HS-27A (cell line): ENCODE data around the gene RAP1GDS1.
"Not testable (repeated sequence)": the region's sequence is repeated elsewhere in the genome, so short reads cannot be mapped to it uniquely, and the experiment has no call there.

Experiments used
- DNase-seq: peaks from one replicate; pipeline ENCODE4 v3.0.0-alpha.2; 2012; ENCODE audit warnings: low read depth, missing footprints

The RAP1GDS1 gene

GRCh38 chr4:98434816-98435215 is 173.6 kb downstream of the RAP1GDS1 start:
- no peak for DNase-seq

DNA sequence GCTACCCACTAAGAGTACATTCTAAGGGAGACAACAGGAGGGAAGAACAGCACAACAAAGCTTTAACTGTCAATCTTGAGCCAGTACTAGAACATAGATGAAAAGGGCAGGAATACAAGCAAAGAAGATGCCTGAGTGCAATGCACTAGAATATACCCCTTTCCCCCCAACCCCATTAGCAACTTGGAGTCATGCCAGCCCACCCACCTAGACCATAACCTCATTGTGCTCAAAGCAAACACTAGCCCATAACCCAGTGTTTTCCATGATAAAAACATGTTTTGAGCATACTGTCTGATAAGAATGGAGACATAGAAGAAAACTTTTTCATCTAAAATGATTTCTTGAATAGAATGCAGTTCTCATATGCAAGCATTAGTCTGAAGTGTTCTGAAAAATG is 183.2 kb downstream of the RAP1GDS1 start:
- DNase-seq = no peak

DNA sequence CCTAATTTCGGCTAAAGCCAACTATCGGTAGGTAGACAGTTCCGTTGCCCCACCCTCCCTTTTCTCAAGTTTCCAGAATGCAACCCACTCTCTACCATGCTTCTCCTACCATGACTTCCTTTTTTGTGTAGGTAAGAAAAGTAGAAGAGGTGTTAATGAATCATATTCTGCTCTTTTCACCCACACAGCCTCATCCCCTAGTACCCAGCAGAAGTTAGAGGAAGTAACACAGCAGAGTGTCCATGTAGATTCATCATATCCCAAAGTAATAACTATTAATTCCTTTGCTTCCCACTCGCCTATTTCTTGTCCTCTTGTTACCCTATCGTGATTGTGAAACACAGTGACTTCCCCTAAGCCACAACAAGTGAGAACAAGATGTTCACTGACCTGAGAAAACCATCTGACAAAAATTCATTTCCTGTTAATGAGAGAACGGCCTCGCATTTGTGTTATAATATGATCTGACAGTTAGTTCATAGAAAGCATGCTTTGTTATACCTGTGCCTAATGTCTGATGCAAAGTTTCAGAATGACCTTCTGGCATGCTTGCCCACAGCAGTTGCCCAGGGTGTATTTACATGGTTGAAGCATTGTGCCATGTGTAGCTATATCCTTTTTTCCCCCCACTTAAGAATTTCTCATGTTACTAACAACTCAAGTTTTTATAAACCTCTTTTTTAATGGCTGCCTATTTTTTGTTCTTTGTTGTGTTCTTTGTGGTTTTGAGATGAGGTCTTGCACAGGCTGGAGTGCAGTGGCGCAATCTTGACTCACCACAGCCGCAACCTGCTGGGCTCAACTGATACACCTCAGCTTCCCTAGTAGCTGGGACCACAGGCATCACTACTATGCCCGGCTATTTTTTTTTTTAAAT is 185.6 kb downstream of the RAP1GDS1 start:
- no peak for DNase-seq

DNA sequence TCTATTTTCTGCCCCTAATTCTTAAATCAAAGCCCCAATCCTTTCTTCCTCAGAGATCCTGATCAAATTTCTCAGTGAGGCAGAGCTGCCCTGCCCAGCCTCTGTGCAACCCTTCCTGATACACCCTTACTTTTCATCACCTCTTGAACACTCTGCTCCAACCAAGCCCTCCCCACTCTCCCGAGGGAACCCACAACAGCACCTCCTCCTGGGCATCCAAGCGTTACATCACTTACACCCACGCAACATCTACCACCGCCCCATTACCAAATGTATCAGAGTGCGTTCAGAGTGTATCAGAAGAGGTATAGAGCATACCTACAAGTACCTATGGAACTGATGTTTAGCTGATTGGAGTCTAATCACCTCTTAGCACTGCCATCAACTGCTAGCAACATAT is 186.5 kb downstream of the RAP1GDS1 start:
- no peak for DNase-seq

- DNase-seq = no peak
These were observed 187.7 kb downstream of the RAP1GDS1 start for GRCh38 chr4:98448908-98449307.

GRCh38 chr4:98452091-98452490 is 190.9 kb downstream of the RAP1GDS1 start:
- DNase-seq = no peak

DNA sequence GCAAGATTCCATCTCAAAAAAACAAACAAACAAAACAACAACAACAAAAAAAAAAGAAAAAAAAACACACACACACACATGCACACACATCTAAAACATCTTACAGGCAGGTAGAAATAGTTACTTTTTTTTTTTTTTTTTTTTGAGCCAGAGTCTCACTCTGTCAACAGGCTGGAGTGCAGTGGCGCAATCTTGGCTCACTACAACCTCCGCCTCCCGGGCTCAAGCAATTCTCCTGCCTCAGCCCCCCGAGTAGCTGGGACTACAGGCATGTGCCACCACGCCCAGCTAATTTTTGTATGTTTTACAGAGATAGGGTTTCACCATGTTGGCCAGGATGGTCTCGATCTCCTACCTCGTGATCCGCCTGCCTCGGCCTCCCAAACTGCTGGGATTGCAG is 196.2 kb downstream of the RAP1GDS1 start:
- not testable (repeated sequence) for DNase-seq

DNA sequence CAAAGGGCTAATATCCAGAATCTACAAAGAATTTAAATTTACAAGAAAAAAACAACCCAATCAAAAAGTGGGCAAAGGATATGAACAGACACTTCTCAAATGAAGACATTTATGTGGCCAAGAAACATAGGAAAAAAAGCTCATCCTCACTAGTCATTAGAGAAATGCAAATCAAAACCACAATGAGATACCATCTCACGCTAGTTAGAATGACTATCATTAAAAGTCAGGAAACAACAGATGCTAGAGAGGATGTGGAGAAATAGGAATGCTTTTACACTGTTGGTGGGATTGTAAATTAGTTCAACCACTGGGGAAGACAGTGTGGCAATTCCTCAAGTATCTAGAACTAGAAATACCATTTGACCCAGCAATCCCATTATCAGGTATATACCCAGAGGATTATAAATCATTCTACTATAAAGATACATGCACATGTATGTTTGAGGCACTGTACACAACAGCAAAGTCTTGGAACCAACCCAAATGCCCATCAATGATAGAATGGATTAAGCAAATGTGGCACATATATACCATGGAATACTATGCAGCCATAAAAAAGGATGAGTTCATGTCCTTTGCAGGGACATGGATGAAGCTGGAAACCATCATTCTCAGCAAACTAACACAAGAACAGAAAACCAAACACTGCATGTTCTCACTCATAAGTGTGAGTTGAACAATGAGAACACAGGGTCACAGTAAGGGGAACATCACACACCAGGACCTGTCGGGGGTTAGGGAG is 200.1 kb downstream of the RAP1GDS1 start:
- DNase-seq = not testable (repeated sequence)

DNA sequence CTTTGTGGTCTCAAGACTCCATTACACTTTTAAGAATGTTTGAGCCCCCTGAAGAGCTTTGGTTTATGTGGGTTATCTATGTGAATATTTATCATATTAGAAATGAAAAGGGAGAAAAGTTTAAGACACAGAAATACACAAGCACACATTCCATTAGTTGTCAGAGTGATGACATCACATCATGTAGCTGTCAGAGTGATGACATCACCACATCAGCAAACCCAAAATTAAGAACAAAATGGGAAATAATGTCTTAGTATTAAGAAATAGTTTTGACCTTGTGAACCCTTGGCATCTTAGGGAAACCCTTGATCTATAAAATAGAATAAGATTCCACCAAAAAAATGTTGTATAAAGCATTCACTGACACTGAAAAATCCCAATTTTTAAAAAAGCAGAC is 201.3 kb downstream of the RAP1GDS1 start:
- no peak for DNase-seq

DNA sequence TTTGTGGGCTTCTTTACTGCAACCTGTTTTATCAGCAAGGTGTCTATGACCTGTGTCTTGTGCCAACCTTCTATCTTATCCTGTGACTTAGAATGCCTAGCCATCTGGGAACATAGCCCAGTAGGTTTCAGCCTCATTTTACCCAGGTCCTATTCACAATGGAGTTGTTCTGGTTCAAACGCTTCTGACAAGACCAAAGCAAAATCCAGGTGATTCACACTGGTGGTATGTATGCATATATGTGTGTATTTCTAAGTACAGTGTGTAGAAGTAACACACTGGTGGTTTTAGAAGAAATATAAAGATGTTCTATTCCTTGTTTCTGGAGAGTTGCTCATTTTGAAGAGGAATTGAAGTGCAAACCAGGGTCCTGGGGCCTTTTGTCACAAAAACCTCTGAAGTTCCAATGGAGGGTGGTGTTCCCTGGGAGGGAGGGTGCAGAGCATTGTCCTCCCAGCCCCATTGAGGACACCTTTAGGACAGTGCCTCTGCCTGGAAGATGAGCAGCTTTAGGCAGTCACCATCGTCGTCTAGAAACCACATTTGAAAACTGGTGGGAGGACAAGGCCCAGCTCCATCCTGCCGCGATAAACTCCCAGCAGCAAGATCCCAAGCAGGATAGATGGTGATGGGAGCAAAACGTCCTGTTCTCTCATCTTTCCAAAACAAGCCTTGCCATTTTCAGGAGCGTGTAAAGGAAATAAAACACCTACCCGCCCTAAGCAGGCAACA is 205.8 kb downstream of the RAP1GDS1 start:
- DNase-seq = no peak

- no peak for DNase-seq
These were observed 206.5 kb downstream of the RAP1GDS1 start for GRCh38 chr4:98467627-98468072.

DNA sequence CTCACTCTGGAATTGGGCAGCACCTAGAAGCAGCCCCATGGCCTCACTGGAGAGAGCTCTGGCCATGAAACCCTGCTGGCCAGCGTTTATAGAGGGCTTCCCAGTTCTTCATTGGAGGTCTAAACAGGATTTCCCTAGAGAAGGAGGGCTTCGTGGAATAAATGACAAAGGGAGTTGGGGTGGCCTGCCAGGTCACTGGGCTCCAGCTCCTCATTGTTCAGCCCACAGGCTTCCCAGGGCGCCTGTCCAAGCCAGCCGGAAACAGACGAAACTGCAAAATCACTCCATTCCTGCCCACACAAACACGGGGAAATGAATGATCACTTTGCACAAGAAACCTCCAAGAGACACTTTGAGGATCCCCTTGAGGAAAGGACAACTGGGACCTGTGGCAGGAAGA is 207.5 kb downstream of the RAP1GDS1 start:
- DNase-seq = no peak

GRCh38 chr4:98469771-98470170 is 208.6 kb downstream of the RAP1GDS1 start:
- no peak for DNase-seq

DNA sequence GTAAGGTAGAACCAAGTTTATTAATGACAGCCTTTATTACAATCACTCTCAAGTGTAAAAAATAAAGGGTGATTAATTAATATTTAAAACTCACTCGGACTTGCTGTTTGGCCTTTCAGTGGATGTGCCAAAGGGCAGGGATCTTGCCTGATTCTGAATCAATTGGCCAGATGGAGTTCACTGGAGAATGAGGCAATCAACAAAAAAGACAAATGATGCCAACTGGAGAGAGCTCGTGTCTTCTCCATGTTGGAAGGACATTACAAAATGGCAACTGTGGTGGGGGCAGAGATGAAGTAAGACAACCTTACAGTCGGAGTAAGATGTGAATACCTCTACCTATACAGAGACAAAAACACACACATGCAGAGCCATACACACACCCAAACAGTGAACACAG is 209.2 kb downstream of the RAP1GDS1 start:
- no peak for DNase-seq

DNA sequence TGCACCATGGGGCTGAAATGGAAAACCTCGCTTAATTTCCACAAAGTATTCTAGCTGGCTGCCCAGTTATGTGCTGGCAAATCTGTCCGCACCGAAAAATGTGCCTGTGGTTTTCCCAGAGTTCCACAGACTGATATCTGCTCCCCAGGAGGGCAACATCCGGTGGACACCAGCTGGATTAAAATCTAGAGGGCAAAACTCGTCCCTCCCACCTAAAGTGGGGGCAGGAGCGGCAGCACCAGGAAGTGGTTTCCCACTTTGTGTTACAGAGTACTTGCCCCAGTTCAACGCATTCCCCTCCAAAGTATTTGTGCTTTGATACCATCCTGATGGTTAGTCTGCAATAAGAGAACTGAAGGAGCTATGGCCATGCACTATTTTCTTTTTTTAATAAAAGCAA is 209.6 kb downstream of the RAP1GDS1 start:
- DNase-seq = peak; percentile 62

- no peak for DNase-seq
These were observed 211.9 kb downstream of the RAP1GDS1 start for GRCh38 chr4:98473046-98473445.

DNA sequence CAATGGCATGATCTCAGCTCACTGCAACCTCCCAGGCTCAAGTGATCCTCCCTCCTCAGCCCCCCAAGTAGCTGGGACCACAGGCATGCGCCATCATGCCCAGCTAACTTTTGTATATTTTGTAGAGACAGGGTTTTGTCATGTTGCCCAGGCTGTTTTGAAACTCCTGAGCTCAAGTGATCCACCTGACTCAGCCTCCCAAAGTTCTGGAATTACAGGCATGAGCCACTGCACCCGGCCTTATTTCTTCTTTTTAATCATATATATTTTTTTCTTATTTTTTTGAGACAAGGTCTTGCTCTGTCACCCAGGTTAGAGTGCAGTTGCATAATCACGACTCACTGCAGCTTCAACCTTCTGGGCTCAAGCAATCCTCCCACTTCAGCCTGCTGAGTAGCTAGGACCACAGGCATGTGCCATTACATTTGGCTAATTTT is 213.2 kb downstream of the RAP1GDS1 start:
- no peak for DNase-seq

- DNase-seq = no peak
These were observed 215.7 kb downstream of the RAP1GDS1 start for GRCh38 chr4:98476891-98477290.

DNA sequence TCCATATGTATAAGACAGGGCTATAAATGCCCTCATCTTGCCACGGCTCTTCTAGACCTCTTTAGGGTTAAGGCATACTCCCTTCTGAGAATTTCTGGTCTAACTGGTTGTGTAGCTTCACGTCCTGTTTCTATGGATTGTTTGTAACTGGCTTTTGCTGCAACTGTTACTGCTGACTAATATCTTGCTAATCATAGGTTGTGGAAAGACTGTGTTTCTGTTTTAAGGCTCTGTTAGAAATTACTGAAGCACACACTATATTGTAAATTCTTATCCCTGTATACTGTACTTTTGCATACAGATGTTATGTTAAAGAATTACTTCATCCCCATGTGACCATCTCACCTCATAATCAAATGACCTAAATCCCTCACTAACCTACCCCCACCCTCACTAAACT is 218.4 kb downstream of the RAP1GDS1 start:
- DNase-seq = not testable (repeated sequence)

GRCh38 chr4:98480535-98480934 is 219.4 kb downstream of the RAP1GDS1 start:
- DNase-seq = no peak

GRCh38 chr4:98481167-98481566 is 220.0 kb downstream of the RAP1GDS1 start:
- no peak for DNase-seq

DNA sequence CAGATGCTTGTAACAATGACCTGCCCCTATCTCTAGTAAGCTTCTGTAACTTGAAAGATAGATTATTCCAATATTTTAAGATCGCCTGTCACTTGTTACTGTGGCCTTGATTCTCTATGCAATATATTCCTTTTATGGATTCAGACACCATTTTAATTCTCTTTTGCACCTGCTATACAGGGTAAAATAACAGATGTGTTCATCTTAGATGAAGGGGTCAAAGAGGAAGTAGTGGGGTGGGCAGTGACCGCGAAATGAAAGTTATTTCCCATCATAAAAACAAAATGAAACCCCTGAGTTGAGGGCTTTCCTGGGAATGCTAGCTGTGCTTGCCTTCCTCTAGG is 221.3 kb downstream of the RAP1GDS1 start:
- DNase-seq = no peak
